GM18951 (cell line): Measurements from ENCODE around the gene RAB26.

Source experiments
- POLR2A ChIP-seq: IDR thresholded peaks from 4 replicates; pipeline ENCODE4 v1.6.1; 2011; ENCODE audit warnings: mild to moderate bottlenecking; ENCODE audit not compliant: insufficient read length, insufficient read depth; ENCODE audit errors: extremely low read depth
- in situ Hi-C: fragments of 300-500 bp; cut with MboI; formaldehyde crosslinking; loops from one replicate; pipeline ENCODE4 v1.12.0; 2022; ENCODE audit warnings: low sequenced_read_pairs, mixed read lengths, inconsistent platforms; ENCODE audit not compliant: unreplicated experiment

Gene RAB26

DNA sequence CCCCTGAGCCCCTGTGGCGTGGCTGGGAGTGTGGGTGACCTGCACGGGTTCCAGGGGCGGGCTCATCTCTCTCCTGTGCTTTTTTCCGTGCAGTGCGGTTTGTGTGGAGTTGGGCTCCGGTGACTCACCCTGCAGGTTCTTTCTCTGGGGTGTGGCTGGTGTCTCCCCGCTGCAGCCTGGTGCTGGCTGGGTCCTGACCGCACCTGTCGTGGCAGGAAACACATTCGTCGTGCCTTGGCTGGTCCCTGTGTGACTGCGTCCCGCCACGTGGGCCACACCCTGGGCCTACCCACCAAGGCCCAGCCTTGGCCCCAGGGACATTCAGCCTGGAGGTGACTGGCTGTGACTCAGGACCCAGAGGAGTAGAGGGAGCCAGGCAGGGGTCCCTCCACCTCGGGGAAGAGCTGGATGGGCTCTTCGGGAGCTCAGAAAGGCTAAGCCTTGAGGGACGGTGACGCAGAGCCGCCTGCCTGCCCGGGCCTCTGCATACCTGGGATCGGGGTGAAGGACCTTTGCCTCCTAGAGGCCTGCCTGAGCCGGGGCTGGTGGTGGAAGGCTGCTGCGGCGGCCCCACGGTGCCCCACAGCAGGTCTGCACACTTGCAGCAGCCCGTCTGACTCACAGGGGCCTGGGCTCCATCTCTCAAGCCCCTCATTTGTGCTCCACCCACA is 14.9 kb downstream of the RAB26 start:
- in situ Hi-C loops, result no loop called here
- TF ChIP-seq POLR2A, result no peak

DNA sequence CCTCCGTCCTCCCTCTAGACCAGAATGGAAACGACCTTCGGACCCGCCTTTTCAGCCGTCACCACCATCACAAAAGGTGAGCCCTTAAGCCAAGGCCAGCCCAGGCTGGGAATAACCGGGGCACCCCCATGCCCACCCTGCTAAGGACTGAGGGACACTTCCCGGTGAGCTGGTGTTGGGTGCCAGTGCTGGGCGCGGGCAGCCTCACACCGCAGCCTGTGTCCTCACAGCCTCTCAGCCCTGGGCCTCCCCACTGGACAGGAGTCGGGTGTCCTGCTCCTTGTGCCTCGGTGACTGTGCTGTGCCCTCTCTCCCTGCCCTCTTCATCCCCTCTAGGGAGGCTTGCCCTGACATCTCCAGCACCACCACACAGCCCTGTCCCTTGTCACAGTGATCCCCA is 17.4 kb downstream of the RAB26 start:
- in situ Hi-C loops, result no loop called here
- TF ChIP-seq POLR2A, result no peak

DNA sequence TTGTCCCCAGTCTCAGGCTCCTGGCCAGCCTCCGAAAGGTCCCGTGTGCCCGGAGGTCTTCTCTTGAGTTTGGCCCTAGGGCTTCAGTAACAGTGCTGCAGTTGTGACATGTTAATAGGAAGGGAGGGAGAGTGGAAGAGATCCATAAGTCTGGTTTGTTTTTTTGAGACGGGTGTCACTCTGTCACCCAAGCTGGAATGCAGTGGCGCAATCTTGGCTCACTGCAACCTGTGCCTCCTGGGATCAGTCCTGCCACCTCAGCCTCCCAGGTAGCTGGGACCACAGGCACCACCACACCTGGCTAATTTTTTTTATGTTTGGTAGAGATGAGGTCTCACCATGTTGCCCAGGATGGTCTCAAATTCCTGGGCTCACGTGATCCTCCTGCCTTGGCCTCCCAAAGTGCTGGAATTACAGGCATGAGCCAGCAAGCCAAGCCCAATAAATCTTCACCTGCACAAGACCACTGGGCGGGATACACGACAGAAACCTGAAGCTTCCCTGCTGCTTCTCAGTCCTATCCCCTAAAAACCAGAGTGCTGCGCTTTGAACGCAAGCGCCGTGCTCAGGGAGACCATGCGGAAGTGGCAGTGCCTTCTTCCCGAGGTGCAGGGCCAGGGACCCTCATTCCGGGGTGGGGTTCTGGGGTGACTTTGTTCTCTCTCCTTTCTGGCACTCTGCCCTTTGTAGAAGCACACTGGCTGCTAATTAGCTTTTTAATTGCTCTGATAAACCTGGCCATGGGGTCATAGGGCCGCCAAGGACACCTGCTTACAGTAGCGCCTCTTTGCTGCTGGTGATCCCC is 18.0 kb downstream of the RAB26 start:
- no peak for TF ChIP-seq POLR2A
- in situ Hi-C loops, result no loop called here

DNA sequence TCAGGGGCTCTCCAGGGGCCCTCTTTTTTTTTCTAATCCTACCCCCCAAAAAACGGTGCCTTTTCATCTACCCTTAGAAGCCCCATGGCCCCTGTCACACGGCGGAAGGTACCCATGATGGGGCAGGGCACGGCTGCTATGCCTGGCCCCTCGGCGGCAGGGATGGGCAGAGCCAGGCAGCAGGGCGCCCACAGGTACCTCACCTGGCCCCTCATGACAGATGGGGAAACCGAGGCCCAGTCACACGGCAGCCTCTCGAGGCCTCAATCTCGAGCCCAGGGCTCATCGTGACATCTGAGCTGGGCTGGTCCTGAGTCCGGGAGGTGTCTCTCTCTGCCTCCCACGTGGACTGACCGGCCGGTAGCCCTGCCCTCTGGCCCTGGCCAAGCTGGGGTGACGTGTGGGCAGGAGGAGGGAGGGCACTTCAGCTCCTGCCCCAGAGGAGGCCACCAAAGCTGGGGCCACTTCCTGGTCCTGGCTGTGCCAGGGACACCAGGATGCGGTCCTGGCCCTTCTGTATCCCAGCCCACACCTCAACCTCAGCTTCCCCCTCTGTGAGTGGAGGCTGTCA is 18.7 kb downstream of the RAB26 start:
- in situ Hi-C loops, result no loop called here
- TF ChIP-seq POLR2A, result no peak

DNA sequence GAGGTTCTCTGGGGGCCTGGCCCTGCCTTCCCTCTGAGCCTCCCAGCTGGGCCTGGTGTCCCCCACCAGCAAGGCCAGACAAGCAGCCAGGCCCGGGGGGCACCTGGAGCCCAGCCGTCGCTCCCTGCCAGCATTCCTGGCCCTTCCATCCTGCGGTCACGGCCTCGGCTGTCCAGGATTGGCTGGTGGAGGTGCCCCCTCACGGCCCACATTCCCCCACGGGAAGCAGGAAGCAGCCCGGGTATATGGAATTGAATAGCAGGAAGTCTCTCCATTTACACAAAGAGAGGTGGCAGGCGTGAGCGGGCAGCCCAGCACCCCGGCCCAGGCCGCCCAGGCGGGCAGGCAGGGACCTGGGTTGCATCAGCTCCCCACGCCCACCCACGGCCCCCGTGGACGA is 21.7 kb downstream of the RAB26 start:
- TF ChIP-seq POLR2A, result no peak
- in situ Hi-C loops, result no loop called here

DNA sequence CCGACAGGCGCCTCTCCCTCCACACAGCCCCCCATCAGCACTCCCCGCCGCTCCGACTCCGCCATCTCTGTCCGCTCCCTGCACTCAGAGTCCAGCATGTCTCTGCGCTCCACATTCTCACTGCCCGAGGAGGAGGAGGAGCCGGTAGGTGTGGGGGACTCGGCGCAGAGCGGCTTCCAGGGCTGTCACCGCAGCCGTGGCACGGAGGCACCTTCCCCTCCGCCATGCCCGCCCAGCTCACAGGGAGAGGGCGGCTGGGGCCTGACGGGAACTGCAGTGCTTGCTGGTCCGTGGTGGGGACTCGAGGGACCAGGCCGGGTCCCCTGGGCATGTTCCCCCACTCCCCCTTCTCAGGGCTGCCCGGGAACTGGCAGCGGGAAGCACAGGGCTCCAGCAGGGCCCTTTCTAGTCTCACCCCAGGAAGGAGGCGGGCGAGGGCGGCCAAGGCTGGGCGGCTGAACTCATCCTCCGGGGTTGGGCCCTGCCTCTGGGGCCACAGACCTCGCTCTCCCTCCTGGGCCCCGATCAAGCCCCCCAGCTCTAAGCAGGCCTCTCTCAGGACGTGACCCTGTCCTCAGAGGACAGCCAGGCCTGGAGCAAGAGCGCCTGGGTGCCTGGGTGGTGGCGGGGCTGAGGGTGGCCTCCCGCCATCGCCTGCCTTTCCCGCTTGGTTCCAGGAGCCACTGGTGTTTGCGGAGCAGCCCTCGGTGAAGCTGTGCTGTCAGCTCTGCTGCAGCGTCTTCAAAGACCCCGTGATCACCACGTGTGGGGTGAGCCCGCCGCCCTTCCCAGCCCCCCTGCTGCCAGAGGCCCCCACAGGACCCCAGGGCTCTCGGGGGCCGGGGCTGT is 22.4 kb downstream of the RAB26 start:
- TF ChIP-seq POLR2A, result no peak
- in situ Hi-C loops, result no loop called here

DNA sequence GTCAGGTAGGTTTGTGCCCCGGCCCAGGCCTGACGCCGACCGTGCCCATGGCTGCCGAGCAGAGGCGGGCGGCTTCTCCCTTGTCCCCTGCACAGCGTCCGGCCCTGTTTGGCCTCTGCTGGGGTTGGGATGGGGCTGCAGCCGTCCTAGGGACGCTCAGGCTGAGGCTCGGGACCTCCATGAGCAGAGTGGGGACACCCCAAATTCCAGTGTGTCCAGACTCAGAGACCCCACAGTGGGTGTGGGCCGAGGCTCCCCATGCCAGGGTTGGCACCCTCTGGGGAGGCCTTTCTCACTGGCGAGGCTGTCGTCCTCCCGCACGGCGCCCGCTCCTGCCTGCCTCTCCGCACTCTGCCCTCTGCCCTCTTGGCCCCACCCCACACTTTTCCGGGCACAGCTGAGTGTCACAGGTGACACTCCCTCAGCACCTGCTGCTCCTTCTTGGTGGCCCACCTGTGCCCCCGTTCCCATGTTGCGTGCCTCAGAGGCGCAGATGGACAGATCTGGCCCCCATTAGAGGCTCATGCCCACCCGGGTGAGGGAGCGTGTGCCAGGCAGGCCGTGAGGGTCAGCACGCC is 23.3 kb downstream of the RAB26 start:
- no peak for TF ChIP-seq POLR2A
- in situ Hi-C loops, result no loop called here

DNA sequence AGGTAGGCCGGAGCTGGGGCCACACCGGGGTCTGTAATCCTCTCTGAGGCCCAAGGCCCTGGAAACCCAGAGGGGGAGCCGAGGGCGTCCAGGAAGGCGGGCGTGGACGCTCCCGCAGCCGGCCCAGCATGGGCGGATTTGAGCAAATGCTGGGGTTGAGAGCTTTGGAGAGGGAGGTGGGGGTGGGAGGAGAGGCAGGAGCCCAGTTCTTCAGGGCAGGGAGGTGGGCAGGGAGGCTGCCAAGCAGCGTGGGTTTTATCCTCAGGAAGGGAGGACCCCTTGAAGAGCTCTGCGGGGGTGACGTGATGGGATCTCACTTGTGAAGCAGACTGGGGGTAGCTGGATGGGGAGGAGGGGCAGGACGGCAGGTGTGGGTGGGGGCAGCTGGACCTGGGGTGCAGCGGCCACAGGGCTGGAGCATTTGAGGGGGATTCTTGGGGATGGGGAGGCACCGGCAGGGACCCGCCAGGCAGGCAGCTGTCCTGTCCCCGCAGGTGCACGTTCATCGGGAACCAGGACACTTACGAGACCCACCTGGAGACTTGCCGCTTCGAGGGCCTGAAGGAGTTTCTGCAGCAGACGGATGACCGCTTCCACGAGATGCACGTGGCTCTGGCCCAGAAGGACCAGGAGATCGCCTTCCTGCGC is 24.4 kb downstream of the RAB26 start:
- in situ Hi-C loops, result no loop called here
- TF ChIP-seq POLR2A, result no peak

DNA sequence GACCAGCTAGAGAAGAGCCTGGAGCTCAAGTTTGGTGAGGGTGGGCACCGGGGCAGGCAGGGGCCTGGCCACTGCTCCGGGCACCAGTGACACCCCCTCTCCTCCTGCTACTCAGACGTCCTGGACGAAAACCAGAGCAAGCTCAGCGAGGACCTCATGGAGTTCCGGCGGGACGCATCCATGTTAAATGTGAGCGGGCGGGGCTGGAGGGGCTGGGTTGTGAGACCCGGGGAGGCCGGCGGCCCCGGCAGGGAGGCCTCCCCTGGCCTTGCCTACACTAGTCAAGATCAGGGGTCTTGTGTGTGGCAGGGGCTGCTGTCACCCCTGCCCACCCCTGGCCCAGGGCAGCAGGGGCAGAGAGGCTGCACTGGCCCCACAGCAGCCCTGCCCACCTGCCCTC is 24.9 kb downstream of the RAB26 start:
- in situ Hi-C loops, result no loop called here
- TF ChIP-seq POLR2A, result no peak

DNA sequence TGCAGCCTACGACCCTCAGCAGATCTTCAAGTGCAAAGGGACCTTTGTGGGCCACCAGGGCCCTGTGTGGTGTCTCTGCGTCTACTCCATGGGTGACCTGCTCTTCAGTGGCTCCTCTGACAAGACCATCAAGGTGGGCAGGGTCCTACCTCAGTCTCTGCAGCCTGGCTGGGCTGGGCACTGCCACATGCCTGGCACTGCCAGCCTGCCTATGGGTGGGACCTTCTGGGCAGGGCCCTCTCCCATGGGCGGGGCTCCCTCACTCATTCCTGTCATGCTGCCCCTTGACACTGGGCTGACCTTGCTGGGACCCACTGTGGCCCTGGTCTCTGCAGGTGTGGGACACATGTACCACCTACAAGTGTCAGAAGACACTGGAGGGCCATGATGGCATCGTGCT is 25.5 kb downstream of the RAB26 start:
- in situ Hi-C loops, result no loop called here
- no peak for TF ChIP-seq POLR2A

DNA sequence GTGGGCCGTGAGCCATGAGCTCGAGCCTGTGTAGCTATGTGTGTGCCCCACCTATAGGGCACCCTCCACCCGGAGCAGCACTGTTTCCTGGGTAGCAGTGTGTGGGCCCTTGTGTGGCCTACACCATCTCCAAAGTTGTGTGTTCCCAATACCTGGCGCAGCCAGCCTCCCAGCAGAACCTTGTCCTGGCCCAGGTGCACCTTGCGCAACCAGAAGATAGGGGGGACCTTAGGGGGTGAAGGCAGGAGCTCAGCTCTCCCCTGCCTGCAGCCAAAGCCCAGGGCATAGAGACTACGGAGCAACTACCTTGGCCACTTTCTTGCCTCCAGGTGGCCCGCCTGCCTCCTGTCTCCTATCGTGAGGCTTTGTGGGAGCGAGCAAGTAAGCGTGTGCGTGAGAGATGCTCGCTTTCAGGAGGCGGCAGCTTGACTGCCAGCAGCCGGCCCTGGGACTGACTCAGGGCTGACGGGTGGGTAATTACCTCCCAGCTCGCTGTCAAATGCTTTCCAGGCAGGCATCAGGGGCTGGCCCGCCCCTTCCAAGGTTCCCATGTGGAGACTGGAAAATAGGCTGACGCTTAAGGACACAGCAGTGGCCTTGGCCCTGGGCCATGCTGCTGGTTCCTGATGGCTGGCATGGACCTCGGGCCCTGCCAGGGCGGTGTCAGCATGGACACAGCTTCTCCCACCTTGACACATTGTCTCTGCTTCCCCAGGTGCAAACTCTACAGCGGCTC is 26.1 kb downstream of the RAB26 start:
- no peak for TF ChIP-seq POLR2A
- in situ Hi-C loops, result no loop called here

DNA sequence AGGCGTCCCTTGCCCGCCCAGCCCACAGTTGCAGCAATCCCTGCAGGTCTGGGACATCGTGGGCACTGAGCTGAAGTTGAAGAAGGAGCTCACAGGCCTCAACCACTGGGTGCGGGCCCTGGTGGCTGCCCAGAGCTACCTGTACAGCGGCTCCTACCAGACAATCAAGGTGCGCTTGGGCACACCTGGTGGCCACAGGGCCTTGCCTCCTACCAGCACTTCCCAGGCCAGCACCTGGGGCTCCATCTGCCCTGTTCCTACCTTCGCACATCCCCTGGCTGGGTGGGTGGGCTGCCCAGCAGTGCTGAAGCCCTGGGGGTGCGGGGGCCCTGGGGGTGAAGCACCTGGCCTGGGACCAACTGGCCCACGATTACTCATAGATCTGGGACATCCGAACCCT is 27.0 kb downstream of the RAB26 start:
- TF ChIP-seq POLR2A, result no peak
- in situ Hi-C loops, result no loop called here

DNA sequence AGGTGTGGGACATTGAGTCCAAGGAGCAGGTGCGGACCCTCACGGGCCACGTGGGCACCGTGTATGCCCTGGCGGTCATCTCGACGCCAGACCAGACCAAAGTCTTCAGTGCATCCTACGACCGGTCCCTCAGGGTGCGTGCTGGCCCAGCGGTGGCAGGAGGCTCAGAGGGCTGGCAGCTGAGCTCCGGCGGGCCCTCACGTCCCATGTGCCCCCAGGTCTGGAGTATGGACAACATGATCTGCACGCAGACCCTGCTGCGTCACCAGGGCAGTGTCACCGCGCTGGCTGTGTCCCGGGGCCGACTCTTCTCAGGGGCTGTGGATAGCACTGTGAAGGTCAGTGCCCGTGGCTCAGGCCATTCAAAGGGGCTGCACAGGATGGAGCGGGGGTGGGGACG is 27.6 kb downstream of the RAB26 start:
- TF ChIP-seq POLR2A, result no peak
- in situ Hi-C loops, result no loop called here
